NCI-H1092 treated with DMSO at 0.1 percent for 48 hours (cell line): Measurements from ENCODE around the gene HLA-DRB5.
"Not testable (repeated sequence)": the region's sequence is repeated elsewhere in the genome, so short reads cannot be mapped to it uniquely, and the experiment has no call there.

Experiments
- DNase-seq: peaks from one replicate; lab custom pipeline; 2025; lab: John Stamatoyannopoulos, UW

HLA-DRB5 gene

GRCh38 chr6:32529697-32530430, at the start of gene HLA-DRB5:
Gene HLA-DRB5, minus strand, starts transcription at chr6:32530287. Its CDS starts 63 bp downstream, at chr6:32530224.
- DNase-seq, result no peak

DNA sequence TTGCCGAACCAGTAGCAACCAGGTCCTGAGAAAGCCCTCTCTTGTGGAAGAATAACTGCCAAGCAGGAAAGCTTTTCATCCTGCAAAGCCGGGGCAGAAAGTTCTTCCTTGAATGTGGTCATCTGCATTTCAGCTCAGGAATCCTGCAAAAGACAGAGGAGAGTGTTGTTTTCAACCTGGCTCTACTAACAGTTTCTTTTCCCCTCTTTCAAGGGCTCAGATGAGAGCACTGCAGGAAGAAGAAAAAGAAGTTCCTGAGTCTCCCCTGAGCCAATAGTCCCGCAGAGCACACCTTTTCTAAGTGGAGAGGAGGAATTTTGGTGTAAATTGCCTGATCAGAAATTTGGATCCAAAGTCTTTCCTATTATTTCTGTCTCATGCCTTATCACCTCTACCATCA, 48.9 kb upstream of the HLA-DRB5 start:
- DNase-seq, result no peak

DNA sequence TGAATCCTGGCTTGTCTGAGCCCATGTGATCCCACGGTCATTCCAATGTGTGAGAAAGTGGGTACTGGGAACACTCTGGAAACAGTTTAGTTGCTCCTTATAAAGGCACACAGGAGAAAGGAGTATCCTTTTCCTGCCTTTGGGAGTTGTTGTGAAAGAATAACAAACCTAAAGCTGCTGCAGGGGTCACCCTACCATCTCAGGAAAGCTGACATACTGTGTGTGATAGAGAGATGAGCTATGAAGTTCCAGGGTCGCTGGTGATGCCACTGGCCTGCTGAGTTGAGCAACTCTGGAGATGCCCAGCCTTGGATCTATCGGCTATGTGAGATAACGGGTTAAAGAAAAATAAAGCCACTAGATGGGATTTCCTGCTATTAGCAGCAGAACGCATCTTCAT, 47.4 kb upstream of the HLA-DRB5 start:
- not testable (repeated sequence) for DNase-seq

DNA sequence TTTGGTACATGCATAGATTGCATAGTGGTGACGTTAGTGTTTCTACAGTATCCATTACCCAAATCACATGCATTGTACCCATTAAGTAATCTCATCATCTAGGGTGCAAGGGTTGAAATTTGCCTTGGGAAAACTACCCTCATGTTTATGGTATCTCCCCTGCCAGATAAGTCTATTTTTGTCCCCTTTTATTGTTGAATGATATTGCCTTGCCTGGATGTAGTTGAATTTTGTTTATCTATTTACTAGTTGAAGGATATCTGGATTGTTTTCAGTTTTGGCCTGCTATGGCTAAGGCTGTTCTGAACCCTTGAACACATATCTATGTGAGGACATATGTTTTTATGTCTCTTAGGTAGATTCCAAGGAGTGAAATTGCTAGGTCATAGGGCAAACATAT, 46.2 kb upstream of the HLA-DRB5 start:
- no peak for DNase-seq

DNA sequence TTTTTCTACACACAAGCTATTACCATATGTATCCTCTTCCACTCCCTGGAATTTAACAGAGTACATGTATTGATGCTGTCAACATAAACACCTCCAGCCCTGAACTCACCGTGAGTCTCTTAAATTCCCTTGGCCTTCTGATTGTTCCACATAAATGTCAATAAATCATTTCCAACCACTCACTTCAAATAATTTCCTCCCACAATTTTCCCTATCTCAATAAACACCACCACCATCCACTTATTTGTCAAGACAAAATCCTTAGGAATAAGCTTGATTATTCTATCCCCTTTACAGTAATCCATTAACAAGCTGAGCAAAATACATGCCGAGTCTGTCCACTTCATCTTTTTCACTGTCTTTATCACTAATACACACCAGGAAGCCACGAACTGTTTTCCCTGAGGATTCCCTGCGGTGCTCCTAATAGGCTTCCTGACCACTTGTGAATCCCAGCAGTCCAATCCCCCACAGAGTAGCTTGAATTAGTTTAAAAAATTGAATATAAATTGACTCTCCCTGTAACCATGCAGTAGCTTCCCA, 40.3 kb upstream of the HLA-DRB5 start:
- DNase-seq, result no peak

- DNase-seq, result no peak
Measured at GRCh38 chr6:32568561-32568960, 38.5 kb upstream of the HLA-DRB5 start.

DNA sequence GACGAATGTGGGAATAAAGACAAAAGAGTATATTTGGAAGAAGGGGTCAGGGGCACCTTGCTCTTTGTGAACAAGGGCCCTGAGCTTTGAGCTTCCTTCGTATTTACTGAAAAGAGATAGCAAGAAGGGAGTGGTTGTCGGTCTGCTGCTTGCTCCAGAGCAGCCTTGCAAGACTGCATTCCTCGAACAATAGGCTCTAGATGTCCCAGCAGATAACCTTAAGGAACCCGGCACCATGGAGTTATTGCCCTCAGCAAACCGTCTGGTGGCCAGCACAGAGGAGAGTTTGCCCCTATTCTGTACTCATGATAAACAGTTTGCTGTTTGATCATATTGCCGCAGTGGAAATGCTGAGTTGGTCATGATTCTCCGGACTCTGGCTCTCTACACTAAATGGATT, 36.9 kb upstream of the HLA-DRB5 start:
- no peak for DNase-seq

DNA sequence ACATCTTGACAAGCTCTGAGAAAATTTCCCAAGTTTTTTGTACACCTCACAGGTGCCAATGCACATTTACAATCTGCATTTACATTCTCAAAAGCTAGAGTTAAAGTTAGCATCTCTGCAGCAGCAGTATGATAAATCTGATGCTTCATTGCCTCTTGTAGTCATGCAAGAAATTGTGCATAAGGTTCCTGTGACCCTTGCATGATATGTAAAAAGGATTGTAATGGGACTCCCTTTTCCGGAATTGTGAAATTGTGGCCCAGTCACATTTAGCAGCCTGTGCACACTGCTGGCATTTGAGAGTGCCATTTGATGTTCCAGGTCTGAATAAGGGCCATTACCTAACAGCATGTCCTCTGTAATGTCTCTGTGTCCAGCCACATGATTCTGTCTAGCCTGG, 35.4 kb upstream of the HLA-DRB5 start:
- no peak for DNase-seq

- no peak for DNase-seq
Measured at GRCh38 chr6:32562940-32563339, 32.9 kb upstream of the HLA-DRB5 start.

DNA sequence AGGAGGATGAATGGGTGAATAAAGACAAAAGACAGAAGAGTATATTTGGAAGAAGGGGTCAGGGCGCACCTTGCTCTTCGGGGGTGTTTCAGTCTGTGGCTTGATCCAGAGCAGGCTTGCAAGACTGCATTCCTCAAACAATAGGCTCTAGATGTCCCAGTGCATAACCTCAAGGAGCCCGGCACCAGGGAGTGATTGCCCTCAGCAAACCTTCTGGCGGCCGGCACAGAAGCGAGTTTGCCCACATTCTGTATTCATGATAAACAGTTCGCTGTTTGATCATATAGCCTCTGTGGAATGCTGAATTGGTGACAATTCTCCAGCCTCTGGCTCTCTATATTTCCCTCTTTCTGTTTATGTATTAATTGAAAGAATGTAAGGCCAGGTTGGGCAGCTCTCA, 29.7 kb upstream of the HLA-DRB5 start:
- DNase-seq, result no peak

DNA sequence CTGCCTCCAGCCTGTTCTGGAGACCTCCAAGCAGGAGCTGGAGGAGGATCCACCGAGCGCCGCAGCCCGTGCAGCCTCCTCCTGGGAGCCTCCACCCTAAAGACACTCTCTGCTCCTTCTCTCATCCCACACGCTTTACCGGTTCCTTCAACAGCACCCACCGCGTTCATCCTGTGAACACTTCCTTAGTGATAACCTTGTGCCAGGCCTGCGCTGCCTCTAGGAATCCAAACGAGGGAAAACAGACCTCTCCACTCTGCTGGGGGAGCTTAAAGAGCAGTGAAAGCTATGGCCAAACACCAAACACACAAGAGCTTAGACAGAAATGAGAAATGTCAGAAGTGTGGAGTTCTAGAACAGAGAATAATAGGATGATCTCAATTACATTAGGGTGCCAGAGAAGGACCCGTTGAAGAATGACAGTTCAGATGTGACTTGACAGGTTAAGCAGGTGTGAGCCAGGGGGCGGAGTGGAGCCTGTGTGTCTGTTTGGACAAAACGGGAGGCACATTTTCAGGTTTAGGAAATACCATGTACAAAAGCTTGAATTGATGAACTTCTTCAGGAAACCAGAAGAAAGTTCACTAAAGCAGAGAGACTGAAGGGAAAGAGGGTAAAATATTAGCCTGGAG, 28.5 kb upstream of the HLA-DRB5 start:
- no peak for DNase-seq

- DNase-seq, result no peak
Measured at GRCh38 chr6:32554116-32554965, 24.3 kb upstream of the HLA-DRB5 start.

DNA sequence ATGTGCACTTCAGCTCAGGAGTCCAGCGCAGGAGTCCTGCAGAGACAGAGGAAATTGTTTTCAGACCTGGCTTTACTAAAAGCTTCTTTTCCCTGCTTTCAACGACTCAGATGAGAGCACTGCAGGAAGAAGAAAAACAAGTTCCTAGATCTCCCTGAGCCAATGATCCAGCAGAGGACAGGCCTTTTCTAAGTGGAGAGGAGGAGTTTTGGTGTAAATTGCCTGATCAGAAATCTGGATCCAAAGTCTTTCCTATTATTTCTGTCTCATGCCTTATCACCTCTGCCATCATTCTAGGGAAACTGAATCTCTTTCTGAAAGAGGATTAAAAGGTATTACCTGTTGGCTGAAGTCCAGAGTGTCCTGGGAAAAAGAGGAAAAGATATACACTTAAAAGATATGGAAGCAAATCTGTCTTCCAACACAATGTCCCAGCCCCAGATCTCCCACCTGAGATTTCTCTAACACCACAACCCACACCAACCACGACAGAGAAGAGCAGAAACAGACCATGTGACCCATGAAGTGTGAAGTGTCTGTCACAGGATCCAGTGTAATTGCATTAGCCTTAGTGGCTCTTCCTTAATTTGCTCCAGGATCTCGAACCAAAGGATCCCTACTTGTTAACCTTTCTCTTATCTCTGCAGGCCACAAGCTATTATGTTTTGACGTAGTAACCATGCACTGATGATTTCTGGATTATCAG, 23.1 kb upstream of the HLA-DRB5 start:
- DNase-seq, result no peak

DNA sequence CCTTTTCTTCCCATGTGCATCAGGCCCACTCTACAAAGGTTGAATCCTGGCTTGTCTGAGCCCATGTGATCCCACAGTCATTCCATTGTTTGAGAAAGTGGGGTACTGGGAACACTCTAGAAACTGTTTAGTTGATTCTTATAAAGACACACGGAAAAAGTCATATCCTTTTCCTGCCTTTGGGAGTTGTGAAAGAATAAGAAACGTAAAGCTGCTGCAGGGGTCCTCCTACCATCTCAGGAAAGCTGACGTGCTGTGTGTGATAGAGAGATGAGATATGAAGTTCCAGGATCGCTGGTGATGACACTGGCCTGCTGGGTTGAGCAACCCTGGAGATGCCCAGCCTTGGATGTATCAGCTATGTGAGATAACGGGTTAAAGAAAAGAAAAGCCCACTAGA, 21.3 kb upstream of the HLA-DRB5 start:
- no peak for DNase-seq

DNA sequence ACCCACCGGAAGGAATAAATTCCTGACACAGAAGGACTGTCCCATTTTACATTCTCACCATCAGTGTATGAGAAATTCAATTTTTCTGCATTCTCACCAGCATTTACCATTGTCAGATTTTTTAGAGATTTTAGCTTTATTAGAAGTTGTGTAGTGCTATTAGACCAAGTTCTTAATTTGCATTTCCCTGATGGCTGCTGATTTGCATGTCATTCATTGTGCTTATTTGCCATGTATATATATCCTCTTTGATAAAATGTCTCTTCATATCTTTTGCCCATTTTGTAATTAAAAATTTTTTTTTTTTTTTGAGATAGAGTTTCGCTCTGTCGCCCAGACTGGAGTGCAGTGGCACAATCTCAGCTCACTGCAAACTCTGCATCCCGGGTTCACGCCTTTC, 9.8 kb upstream of the HLA-DRB5 start:
- no peak for DNase-seq

DNA sequence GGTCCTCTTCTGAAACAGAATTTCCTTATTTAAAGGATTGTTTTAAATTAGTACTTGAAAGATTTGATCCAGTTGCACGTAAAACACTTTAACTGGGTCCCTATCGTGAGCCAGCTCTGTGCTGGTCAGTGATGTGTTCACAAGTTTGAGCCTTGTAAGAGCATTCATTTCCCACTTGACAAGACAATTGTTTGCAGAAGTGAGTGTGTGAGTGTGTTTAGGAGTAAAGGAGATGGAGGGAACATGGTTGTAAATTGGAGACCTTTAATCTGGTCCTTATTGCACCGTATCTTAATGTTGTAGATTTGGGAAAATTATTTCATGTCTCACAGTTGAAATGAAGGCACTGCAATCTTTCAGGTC, 325 bp upstream of the HLA-DRB5 start:
- not testable (repeated sequence) for DNase-seq

DNA sequence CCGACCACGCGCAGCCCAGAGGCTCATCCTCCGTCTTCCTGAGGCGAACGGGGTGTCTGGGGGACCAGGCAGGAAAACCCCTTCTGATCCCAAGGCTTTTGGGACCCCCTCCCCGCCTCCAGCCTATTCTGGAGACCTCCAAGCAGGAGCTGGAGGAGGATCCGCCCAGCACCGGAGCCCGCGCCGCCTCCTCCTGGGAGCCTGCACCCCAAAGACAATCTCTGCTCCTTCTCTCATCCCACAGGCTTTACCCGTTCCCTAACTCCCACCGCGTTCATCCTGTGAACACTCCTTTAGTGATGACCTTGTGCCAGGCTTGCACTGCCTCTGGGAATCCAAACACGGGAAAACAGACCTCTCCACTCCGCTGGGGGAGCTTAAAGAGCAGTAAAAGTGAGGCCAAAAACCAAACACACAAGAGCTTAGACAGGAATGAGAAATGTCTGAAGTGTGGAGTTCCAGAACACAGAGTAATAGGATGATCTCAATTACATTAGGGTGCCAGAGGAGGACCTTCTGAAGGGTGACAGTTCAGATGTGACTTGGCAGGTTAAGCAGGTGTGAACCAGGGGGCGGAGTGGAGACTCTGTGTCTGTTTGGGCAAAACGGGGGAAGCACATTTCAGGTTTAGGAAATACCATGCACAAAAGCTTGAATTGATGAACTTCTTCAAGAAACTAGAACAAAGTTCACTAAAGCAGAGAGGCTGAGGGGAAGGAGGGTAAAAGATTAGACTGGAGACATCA, 7.6 kb downstream of the HLA-DRB5 start:
- DNase-seq, result no peak

- DNase-seq, result no peak
Measured at GRCh38 chr6:32519910-32520258, 10.2 kb downstream of the HLA-DRB5 start.

GRCh38 chr6:32519118-32519909, 10.8 kb downstream of the HLA-DRB5 start:
- DNase-seq, result no peak

DNA sequence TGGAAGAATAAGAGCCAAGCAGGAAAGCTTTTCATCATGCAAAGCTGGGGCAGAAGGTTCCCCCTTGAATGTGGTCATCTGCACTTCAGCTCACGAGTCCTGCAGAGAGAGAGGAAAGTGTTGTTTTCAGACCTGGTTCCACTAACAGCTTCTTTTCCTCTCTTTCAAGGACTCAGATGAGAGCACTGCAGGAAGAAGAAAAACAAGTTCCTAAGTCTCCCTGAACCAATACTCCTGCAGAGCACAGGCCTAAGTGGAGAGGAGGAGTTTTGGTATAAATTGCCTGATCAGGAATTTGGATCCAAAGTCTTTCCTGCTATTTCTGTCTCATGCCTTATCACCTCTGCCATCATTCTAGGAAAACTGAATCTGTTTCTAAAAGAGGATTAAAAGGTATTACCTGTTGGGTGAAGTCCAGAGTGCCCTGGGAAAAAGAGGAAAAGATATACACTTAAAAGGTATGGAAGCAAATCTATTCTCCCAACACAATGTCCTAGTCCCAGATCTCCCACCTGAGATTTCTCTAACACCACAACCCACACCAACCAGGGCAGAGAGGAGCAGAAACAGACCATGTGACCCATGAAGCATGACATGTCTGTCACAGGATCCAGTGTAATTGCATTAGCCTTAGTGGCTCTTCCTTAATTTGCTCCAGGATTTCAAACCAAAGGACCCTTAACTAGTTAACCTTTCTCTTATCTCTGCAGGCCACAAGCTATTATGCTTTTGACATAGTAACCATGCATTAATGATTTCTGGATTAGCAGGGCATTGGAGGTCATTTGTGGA, 12.2 kb downstream of the HLA-DRB5 start:
- no peak for DNase-seq
